PC-3 (cell line): ENCODE data around the gene DLG2. TPM values are rescaled to one million over a fixed set of nuclear protein-coding genes. Genes with fewer than 3 reads are reported as not detected.
A peak's percentile ranks its signal among the peaks of the same experiment; 100 is the strongest.

Experiments used
- ATAC-seq: fragments of 200-7000 bp; cut with Tn5 transposase; 2 replicates; pipeline ENCODE4 v1.9.1; 2020; ENCODE audit warnings: mild to moderate bottlenecking, moderate library complexity
- BruUV-seq: library from RNA; stranded (reverse); fragments of 400-500 nt; replicated peaks from 2 replicates; lab custom pipeline; 2021; lab: Mats Ljungman, UMichigan
- CTCF ChIA-PET: fragments of 300-600 bp; sonication (Branson Sonifier 250); formaldehyde crosslinking; loops from one replicate; lab custom pipeline; 2022; ENCODE audit warnings: antibody characterized with exemption; lab: Charles Lee
- POLR2A ChIA-PET: fragments of 300-600 bp; sonication (Branson Sonifier 250); formaldehyde crosslinking; loops from one replicate; lab custom pipeline; 2022; ENCODE audit warnings: antibody characterized with exemption; ENCODE audit not compliant: unreplicated experiment; lab: Charles Lee
- DNase-seq: peaks from one replicate; pipeline ENCODE4 v3.0.0-alpha.2; 2015
- H2AFZ ChIP-seq: fragments of 300-600 bp; sonication (generic); 2 replicates; pipeline ENCODE4 v1.6.0; 2016; ENCODE audit warnings: antibody characterized with exemption, low read length
- H3F3A ChIP-seq: fragments of 300-600 bp; sonication (generic); one replicate; pipeline ENCODE4 v1.6.0; 2017; ENCODE audit warnings: antibody characterized with exemption, low read length, control low read depth, mild to moderate bottlenecking; ENCODE audit not compliant: unreplicated experiment
- H3K27ac ChIP-seq: fragments of 300-600 bp; sonication (generic); 2 replicates; pipeline ENCODE4 v1.5.1; 2016; ENCODE audit warnings: mild to moderate bottlenecking, low read length
- H3K27me3 ChIP-seq: fragments of 300-600 bp; sonication (generic); 2 replicates; pipeline ENCODE4 v1.6.1; 2016; ENCODE audit warnings: low read length, mixed read lengths
- H3K36me3 ChIP-seq: fragments of 300-600 bp; sonication (generic); 2 replicates; pipeline ENCODE4 v1.6.1; 2016; ENCODE audit warnings: low read depth, mixed run types, low read length, mixed read lengths
- H3K4me1 ChIP-seq: fragments of 300-600 bp; sonication (generic); 2 replicates; pipeline ENCODE4 v1.5.1; 2016; ENCODE audit warnings: low read length; ENCODE audit not compliant: insufficient read depth
- H3K4me2 ChIP-seq: fragments of 300-600 bp; sonication (generic); 2 replicates; pipeline ENCODE4 v1.6.0; 2016; ENCODE audit warnings: low read length
- H3K4me3 ChIP-seq: fragments of 300-600 bp; sonication (generic); 2 replicates; pipeline ENCODE4 v1.5.1; 2016; ENCODE audit warnings: mild to moderate bottlenecking, low read length, mixed read lengths
- H3K79me2 ChIP-seq: fragments of 300-600 bp; sonication (generic); 2 replicates; pipeline ENCODE4 v1.6.1; 2017; ENCODE audit warnings: low read length, mixed read lengths
- H3K9ac ChIP-seq: fragments of 300-600 bp; sonication (generic); 2 replicates; pipeline ENCODE4 v1.6.0; 2016; ENCODE audit warnings: mild to moderate bottlenecking, low read length
- H3K9me2 ChIP-seq: fragments of 300-600 bp; sonication (generic); replicated peaks from 2 replicates; pipeline ENCODE4 v1.6.1; 2016; ENCODE audit warnings: mixed run types, low read length, mixed read lengths
- H3K9me3 ChIP-seq: fragments of 300-600 bp; sonication (generic); 2 replicates; pipeline ENCODE4 v1.6.1; 2016; ENCODE audit warnings: low read length, mixed read lengths
- H4K20me1 ChIP-seq: fragments of 300-600 bp; sonication (generic); 2 replicates; pipeline ENCODE4 v1.6.1; 2016; ENCODE audit warnings: low read length, mixed read lengths
- CTCF ChIP-seq: fragments of 300-600 bp; sonication (generic); conservative IDR thresholded peaks from 2 replicates; pipeline ENCODE4 v1.5.1; 2017; ENCODE audit warnings: antibody characterized with exemption, low read depth, mild to moderate bottlenecking, low read length
- EZH2 ChIP-seq: fragments of 300-600 bp; sonication (generic); IDR thresholded peaks from one replicate; pipeline ENCODE4 v1.6.1; 2017; ENCODE audit warnings: antibody characterized with exemption, mild to moderate bottlenecking, low read length; ENCODE audit not compliant: unreplicated experiment
- EZH2phosphoT487 ChIP-seq: fragments of 300-600 bp; sonication (generic); IDR thresholded peaks from 2 replicates; pipeline ENCODE4 v1.6.1; 2018; ENCODE audit warnings: mild to moderate bottlenecking, antibody characterized with exemption, low read length, borderline replicate concordance
- intact Hi-C: fragments of 100-400 bp; cut with micrococcal nuclease; formaldehyde crosslinking; loops from 2 replicates; pipeline ENCODE4 v1.9.0; 2023
- total RNA-seq: library from RNA; depleted of rRNA; stranded (reverse); fragments of >200 nt; gene quantifications from 2 replicates; pipeline ENCODE4 v1.2.3, GENCODE V29; 2014

Gene DLG2
- total RNA-seq, 1 experiment from 2014 or later, result 0.58 TPM

- H3K9me3 ChIP-seq, result no peaks in the 10 kb centered on the region
- intact Hi-C loops, result no loop called here
- no peaks in the 10 kb centered on the region for H3K79me2 ChIP-seq
- ChIA-PET POLR2A (no interaction called here), CTCF (no interaction called here)
- no peak overlapping the region for H3K4me3 ChIP-seq
- no peak for DNase-seq
- no peaks in the 10 kb centered on the region for H3F3A ChIP-seq
- no peaks in the 10 kb centered on the region for H3K36me3 ChIP-seq
- BruUV-seq, result no TSS peak
- H3K9me2 ChIP-seq, result no peaks in the 10 kb centered on the region
- no peak overlapping the region for H3K4me2 ChIP-seq
- no peak for ATAC-seq
- no peak overlapping the region for H3K27ac ChIP-seq
- no peak overlapping the region for H3K9ac ChIP-seq
- H3K4me1 ChIP-seq, result no peaks in the 10 kb centered on the region
- no peak for TF ChIP-seq CTCF
- TF ChIP-seq EZH2, result no peak
- no peak for TF ChIP-seq EZH2phosphoT487
- no peaks in the 10 kb centered on the region for H4K20me1 ChIP-seq
- H3K27me3 ChIP-seq, result peaks cover 24% of the 10 kb centered on the region
- H2AFZ ChIP-seq, result no peak overlapping the region
These were observed 951.6 kb downstream of the DLG2 start for GRCh38 chr11:84675396-84676025.

DNA sequence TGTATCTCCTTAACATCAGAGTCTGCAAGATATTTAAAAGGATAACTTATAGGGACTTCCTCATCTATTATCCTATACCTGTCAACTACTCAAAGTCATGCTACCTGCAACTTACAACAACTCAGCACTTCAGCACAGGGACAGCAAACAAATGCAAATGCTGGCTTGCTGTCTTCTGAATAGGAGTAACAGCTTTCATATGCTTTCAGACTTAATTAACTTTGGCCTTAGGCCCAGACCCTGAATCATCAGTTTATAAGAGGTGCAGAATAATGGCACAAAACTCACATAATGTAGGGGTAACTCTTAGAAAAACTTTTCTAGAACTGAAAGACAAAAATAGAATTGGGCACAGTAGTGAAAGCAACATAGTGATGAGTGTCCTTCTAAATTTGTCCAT lies 953.4 kb downstream of the DLG2 start:
- no peak overlapping the region for H3K4me2 ChIP-seq
- H3K79me2 ChIP-seq, result no peaks in the 10 kb centered on the region
- no peak overlapping the region for H3K27ac ChIP-seq
- no peaks in the 10 kb centered on the region for H3K4me1 ChIP-seq
- H3K9me2 ChIP-seq, result no peaks in the 10 kb centered on the region
- H2AFZ ChIP-seq, result no peak overlapping the region
- H3K4me3 ChIP-seq, result no peak overlapping the region
- peaks cover 24% of the 10 kb centered on the region for H3K27me3 ChIP-seq
- H3K36me3 ChIP-seq, result no peaks in the 10 kb centered on the region
- no peaks in the 10 kb centered on the region for H3F3A ChIP-seq
- H3K9me3 ChIP-seq, result no peaks in the 10 kb centered on the region
- POLR2A ChIA-PET, result no interaction called here
- no peak overlapping the region for H3K9ac ChIP-seq
- intact Hi-C loops, result no loop called here
- CTCF ChIA-PET, result no interaction called here
- H4K20me1 ChIP-seq, result no peaks in the 10 kb centered on the region
- no TSS peak for BruUV-seq
- no peak for TF ChIP-seq EZH2
- DNase-seq (no peak), ATAC-seq (no peak)

GRCh38 chr11:84671325-84671999 lies 955.7 kb downstream of the DLG2 start:
- CTCF ChIA-PET, result no interaction called here
- no peaks in the 10 kb centered on the region for H3K4me1 ChIP-seq
- 0 out of 2 replicates have a peak overlapping the region, but pooled peaks have one; percentile 15 for H3K4me2 ChIP-seq

More at GRCh38 chr11:84671325-84671999, 955.7 kb downstream of the DLG2 start:
- Histone ChIP-seq H3K79me2 (no peaks in the 10 kb centered on the region), H4K20me1 (no peaks in the 10 kb centered on the region), H3K9me2 (no peaks in the 10 kb centered on the region), H3F3A (no peaks in the 10 kb centered on the region), H3K4me3 (no peak overlapping the region), H3K36me3 (no peaks in the 10 kb centered on the region), H3K9me3 (no peaks in the 10 kb centered on the region), H3K9ac (no peak overlapping the region), H3K27ac (no peak overlapping the region), H2AFZ (no peak overlapping the region), H3K27me3 (peaks cover 19% of the 10 kb centered on the region)
- intact Hi-C loops, result no loop called here
- POLR2A ChIA-PET, result no interaction called here
- TF ChIP-seq CTCF (no peak), EZH2phosphoT487 (no peak), EZH2 (no peak)
- DNase-seq (peak; percentile 37), ATAC-seq (no peak)
- BruUV-seq, result no TSS peak
